Esophagus squamous epithelium (tissue), 4 donors: ENCODE data around the gene TMEM198.

ENCODE experiments used
- CTCF ChIP-seq, 6 experiments: fragments of 450-650 bp in 4 of 6; fragments of 200-600 bp in 2 of 6; sonication (generic) in 2 of 6; IDR thresholded peaks; one replicate each; pipeline ENCODE4 v1.5.1; 2016 to 2019; ENCODE audit warnings: antibody characterized with exemption in 6 of 6, mild to moderate bottlenecking in 4 of 6, moderate library complexity in 4 of 6
- POLR2A ChIP-seq, 4 donors: fragments of 450-650 bp; IDR thresholded peaks; one replicate each; pipeline ENCODE4 v1.6.1; 2017; ENCODE audit warnings: antibody characterized with exemption in 4 of 4, mild to moderate bottlenecking in 4 of 4, moderate library complexity in 3 of 4

- TF ChIP-seq CTCF (IDR thresholded peaks at IDR 0.05): no peak
- TF ChIP-seq POLR2A (IDR thresholded peaks at IDR 0.05): no peak
Measured at GRCh38 chr2:219557320-219557719, 13.5 kb downstream of the TMEM198 start.
